GM19238 (cell line): ENCODE results near the gene ING4.
A peak's percentile ranks its signal among the peaks of the same experiment; 100 is the strongest.

Source experiments
- DNase-seq: peaks from one replicate; pipeline ENCODE4 v3.0.0; 2011; ENCODE audit warnings: low spot score; ENCODE audit not compliant: insufficient read length

ING4 gene

GRCh38 chr12:6688543-6688998 lies 25.7 kb upstream of the ING4 start:
- DNase-seq: no peak

DNA sequence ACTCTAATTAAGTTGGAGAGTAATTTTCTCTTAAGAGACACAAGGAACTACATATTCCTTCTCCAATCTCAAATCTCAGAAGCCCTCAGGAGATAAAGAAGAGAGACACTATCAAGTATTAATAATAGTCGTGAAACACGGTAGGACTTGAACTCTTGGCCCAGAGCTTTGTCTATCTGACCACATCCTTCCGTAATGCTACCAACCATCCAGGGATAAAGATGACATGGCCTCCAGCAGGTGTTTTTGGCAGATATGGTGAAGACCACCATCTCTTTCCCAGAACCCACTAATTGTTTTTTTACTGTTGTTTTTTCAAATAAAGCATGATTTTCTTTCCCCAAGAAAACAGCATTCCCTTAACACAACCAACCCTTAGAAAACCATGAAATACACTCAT lies 22.9 kb upstream of the ING4 start:
- DNase-seq: no peak

GRCh38 chr12:6684609-6685008 lies 21.7 kb upstream of the ING4 start:
- no peak for DNase-seq

GRCh38 chr12:6676962-6677361 lies 14.0 kb upstream of the ING4 start:
- DNase-seq: no peak

- DNase-seq: no peak
These were observed 9.2 kb upstream of the ING4 start for GRCh38 chr12:6672143-6672542.

DNA sequence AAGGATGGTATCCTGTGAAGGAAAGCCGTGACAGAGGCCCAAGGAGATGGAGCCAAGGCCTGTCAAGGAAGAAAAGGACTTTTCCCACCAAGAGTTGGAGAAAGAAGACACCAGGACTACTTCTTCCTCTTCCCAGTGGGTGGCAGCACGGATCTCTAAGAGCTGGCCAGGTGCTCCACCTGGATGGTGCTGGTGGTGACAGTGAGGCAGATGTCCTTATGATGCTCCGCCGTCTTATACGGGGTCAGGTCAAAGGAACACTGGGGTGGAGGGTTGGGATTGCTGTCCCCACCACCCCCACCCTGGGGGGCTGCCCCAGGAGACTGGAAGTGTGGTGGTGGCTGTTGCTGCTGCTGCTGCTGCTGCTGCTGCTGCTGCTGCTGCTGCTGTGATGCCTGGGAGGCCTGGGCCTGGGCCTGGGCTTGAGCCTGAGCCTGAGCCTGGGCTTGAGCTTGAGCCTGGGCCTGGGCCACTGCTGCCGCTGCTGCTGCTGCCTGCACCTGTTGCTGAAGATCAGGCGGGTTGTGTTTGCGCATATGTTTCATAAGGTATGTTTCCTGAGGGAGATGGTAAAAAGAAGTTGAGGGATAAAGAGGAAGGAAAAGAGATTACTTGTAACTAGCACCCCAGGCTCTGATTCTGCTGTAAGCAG lies 4.8 kb upstream of the ING4 start:
- DNase-seq: no peak

DNA sequence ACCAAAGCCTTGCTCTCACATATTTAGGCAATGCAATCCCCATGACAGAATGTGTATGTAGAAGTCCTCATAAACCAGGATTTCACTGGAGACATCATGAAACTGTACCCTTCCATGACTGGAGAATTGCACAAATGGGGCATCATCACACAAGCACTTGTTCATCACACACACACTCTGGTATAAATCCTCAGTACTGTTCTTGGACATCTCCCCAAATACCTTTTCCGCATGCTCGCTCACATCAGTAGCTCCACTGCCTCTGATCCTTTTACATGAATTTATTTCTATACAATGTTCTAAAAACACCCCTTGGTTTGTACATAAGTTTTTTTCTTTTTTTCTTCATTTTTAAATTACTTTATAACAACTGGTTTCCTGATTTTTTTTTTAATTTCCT lies 3.3 kb upstream of the ING4 start:
- no peak for DNase-seq

DNA sequence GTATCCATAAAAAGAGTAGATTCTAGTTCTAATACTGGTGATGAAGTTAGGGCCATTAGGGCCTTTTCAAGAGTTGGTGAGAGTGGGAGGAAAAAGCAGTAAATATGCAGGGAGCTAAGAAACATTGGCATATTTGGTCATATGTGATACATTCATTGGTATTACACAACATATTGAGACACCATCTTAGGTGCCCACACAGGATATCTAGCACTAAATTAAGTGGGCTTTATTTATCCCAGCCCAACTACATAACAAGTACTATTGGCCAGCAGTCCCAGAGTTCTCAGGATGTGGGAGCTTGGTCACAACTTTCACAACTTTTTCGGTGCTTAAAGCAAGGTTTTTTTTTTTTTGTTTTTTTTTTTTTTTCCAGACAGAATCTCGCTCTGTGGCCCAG lies 2.0 kb upstream of the ING4 start:
- DNase-seq: no peak

GRCh38 chr12:6662602-6662905 lies 365 bp downstream of the ING4 start:
- peak; percentile 59 for DNase-seq

DNA sequence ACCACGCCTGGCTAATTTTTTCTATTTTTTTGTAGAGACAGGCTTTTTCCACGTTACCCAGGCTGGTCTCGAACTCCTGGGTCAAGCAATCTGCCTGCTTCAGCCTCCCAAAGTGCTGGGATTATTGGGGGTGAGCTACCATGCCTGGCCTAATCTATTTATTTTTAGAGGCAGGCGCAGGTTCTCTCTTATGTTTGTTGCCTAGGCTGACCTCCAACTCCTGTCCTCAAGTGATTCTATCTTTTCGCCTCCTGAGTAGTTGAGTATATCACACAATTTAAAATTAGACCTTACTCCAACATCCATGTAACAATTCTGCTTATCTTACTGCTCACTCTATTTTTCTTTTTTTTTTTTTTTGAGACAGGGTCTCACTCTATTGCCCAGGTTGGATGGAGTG lies 8.9 kb downstream of the ING4 start:
- no peak for DNase-seq

DNA sequence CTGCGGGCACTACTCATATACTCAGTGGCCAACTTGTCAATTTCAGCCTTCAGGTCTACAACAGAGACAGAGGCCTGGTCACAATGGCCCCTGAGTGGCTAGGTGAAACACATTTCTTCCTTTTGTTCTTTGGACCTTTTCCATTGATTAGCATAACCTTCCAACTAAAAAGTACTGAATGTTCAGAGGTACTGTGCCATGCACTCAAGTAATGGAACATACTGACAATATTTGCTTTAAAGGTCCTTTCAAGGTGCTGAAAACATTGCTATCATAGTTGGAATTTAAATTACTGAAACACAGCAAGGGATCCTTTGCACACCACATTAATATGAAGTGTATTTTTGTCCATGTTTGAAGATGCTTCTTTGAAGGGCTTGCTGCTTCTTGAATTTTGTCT lies 9.6 kb downstream of the ING4 start:
- no peak for DNase-seq

DNA sequence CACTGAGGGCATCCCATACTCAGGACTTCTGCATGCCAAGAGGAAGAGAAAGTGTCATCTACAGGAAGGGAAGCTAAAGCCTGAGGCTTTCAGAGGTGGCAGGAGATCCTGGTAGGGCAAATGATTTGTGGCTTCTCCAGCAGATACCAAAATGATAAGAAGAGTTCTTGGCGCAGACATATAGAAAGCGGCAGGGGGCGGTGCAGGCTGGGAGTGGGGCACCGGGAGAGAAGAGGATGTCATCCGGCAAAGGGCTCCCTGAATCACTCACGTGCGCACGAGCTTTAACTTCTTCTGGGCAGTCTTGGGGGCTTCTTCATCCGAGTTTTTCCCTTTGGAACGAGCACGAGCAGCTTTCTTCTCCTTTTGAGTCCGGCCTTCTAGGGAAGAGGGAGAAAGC lies 10.5 kb downstream of the ING4 start:
- no peak for DNase-seq

GRCh38 chr12:6650832-6651231 lies 12.1 kb downstream of the ING4 start:
- no peak for DNase-seq

DNA sequence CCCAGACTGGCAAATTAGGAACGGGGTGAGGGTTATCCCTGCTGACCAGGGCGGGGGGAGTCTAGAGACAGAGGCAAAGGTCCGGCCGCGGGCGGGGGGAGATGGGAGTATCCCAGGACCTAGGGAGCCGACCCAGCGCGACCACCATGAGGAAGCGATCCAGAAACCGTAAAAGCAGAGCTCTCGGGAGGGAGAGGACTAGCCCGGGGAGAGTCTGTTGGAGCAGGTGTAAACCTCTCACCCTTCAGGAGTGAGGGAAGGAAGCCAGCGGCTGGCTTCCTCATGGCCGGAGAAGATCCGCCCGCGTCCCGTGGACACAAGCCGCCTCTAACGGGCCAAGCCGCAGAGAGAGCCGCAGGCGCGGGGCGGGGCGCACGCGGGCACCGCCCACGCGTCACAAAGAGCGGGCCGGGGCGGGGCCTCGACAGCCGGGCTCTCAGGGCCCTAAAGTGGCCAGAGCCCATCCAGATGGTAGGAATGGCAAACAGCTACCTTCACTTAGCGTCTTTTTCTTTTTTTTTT lies 15.8 kb downstream of the ING4 start, which contains the start of gene ACRBP:
Gene ACRBP, minus strand, starts transcription at position 350 of the 522 bp plus-strand sequence. Its CDS starts 66 bp downstream, at position 284.
- DNase-seq: no peak

DNA sequence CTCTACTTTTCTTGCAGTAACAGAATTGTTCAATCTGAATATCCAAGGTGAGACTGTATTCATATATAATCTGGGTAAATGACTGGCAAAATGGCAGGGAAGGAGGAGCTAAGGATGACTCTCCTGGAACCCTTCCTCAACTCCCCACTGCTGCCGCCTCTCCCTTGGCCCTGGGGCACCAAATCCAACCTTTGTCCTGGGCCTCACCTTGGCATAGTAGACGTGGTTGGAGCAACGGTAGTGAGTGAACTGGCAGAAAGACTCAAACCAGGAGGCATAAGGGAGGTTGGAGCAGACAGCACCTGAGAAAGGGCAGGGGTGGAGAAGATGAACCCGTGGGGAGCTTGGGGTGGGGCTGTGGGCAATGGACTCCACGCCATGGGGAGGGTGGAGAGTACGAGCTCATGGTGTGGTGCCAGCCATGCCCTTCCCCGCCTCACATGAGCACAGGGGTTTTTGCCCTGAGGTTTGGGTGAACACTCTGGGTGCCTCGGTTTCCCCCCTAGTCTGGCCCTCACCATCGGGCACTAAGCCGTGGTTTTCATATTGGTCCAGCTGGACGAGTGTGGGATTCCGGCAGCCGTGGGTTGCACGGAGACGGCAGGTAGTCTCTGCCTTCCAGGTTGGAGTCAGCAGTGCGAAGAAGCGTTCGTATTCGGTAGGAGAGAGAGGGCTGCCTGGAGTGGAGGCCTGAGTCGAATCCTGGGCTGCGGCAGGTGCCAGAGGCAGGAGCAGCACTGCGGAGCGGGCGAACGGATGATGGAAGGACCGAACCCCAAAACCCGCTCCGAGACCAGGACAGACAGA lies 16.4 kb downstream of the ING4 start:
- no peak for DNase-seq

DNA sequence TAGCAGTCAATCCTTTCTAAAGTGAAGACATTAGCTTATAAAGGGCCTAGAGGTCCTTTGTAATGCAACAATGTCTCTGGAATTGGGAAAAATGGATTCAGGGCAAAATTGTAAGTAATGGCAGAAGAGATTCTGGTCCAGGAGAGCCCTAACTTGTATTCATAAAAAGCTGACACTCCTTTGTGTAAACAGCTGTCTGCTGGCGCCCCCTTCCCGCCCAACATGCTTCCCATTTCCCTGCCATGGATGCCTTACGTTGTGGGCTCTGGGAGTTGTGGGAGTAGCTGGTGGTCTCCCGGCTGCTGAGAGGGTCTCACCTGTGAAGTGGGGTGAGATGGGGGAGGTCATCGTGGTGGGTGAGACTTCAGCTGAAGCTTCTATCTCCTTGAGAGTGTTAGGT lies 18.0 kb downstream of the ING4 start:
- no peak for DNase-seq

- no peak for DNase-seq
These were observed 18.7 kb downstream of the ING4 start for GRCh38 chr12:6644257-6644596.

DNA sequence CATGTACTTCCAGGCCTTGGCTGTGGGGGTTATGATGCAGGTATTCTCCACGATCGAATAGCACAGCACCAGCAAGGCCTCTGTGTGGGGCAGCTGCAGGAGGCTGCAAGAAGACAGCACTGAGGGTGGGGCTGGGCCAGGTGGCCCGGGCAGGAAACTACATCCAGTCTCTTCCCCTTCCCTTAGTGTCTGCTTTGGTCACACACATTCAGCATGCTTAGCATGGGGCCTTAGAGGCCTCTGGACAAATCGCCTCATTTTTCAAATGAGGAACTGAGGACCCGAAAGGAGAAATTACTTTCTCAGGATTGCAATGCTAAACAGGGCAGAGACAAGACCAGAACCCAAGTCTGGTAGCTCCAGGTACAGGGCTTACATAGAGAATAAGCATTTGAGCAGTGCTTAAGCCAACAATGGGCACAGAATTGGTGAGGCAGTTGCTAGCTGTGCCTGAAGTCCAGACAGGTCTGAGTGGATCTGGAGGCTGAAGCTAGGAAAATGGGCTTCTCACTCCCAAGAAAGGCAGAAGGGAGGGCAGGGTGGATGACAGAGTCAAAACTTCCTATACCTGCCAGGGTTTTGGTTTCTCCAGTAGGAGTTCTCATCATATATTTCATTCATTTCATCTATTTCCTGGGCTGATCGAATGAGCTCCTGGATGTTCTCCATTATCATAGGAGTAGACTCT lies 19.2 kb downstream of the ING4 start:
- DNase-seq: no peak

DNA sequence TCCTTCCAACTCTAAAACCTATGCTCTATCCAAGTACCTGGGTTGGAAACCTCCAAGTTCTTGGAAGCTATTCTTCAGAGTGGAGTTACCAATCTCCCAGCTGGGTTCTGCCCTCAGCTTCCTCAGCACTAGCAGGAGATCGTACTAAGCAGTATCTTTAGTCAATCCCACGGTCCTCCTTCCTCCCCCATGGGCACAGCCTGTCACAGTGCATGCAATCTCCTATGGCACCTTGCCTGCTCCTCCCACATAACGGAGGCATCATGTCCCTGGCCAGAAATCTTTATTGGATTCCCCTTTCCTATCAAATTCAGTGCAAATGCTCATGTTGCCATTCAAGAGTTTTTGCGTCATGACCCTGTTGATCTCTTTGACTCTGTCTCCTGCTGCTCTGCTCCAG lies 21.8 kb downstream of the ING4 start:
- DNase-seq: no peak

GRCh38 chr12:6640497-6640896 lies 22.4 kb downstream of the ING4 start:
- no peak for DNase-seq

GRCh38 chr12:6639151-6639801 lies 23.6 kb downstream of the ING4 start:
- DNase-seq: no peak

DNA sequence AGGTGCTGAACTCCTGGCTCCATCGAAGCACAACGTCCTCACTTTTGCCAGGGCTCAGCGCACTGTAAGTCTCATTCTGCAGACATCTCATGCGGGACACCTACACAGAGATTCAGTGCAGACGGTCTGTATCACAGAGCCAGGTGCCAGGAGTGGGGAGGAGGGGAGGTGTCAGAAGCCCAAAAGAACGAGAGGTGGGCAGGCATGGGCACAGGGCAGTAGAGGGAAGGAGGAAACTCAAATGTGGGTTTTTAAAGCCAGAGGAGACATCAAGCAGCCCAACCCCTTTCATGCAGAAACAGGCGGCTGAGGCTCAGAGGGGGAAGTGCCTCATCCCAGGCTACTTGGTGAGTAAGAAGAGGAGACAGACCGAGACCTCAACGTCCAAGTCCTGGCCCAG lies 24.6 kb downstream of the ING4 start:
- no peak for DNase-seq
